Stimulated activated CD4-positive, alpha-beta T cell treated with anti-CD3 and anti-CD28 coated beads, Interleukin-4, amount 100 ng/mL, for 1 hour (primary cell): ENCODE results near the gene ACTA2.
"Not testable (repeated sequence)": the region's sequence is repeated elsewhere in the genome, so short reads cannot be mapped to it uniquely, and the experiment has no call there.

ENCODE experiments used
- DNase-seq: peaks from one replicate; pipeline ENCODE4 v3.0.0-alpha.2; 2020

The ACTA2 gene

DNA sequence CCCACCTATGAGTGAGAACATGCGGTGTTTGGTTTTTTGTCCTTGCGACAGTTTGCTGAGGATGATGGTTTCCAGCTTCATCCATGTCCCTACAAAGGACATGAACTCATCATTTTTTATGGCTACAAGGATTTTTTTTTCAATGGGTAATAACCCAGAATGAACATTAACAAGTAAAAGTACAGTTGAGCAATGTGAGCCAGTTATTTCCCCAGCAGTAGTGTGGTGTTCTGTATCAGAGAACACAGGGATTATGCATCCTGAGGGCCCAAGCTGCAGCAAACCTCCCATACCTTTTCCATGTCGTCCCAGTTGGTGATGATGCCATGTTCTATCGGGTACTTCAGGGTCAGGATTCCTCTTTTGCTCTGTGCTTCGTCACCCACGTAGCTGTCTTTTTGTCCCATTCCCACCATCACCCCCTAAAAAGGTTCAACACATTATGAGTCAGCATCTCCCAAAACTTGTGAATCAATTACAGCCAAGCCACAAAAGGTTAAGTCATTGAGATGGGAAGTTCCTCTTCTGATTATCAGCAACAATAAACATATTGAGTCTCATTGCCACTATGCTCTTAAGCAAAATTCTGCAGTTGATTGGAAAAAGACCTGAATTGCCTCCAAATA lies 5.5 kb downstream of the ACTA2 start:
- no peak for DNase-seq

- no peak for DNase-seq
These were observed 6.4 kb downstream of the ACTA2 start for GRCh38 chr10:88946200-88946599.

DNA sequence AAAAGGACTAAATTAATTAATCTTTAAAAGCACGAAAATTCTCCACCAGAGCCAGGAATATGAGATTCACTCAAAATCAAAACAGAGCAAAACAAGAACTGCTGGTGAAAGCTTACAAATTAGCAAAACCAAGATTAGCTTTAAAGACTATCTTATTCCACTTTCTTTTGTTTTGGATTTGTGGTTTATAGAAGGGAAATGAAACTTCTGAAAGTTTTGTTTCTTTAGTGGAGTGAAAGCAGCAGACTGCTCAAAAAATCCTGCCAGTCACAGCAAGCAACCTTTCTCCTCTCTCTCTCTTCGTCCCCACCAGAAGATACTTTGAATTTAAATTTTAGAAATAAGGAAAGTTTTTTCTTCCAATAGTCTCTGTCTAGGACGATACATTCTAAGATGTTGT lies 7.8 kb downstream of the ACTA2 start:
- no peak for DNase-seq

DNA sequence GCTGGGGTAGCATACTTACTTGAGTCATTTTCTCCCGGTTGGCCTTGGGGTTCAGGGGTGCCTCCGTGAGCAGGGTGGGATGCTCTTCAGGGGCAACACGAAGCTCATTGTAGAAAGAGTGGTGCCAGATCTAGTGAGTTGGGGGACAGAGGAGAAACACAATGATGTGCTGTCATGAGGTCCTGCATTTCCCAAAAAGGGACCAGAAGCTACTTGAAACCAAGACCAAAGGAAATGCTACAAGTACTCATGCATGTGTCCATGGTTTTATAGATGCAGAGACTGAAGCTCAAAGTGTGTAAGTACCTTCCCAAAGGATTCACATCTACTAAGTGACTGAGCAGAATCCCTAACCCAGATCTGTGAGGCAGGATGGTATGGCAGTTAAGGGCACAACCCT lies 8.8 kb downstream of the ACTA2 start:
- no peak for DNase-seq

- no peak for DNase-seq
These were observed 11.5 kb downstream of the ACTA2 start for GRCh38 chr10:88941026-88941425.

GRCh38 chr10:88938938-88939337 lies 13.6 kb downstream of the ACTA2 start:
- DNase-seq = no peak

GRCh38 chr10:88938039-88938438 lies 14.5 kb downstream of the ACTA2 start:
- no peak for DNase-seq

DNA sequence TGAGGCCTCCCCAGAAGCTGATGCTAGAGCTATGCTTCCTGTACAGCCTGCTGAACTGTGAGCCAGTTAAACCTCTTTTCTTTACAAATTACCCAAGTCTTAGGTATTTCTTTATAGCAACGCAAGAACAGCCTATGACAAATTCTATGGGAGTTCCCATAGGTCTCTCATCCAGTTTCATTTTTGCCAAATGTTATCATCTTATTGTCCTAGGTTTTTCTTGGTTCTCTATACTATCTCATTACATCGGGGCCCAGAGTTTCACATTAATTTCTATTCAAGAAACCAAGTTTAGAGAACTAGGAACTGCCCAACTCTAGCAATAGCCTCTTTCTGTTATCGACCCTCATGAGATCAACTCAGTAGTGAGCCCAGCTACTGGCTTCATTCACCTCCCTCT lies 15.9 kb downstream of the ACTA2 start:
- no peak for DNase-seq

- peak; percentile 72 for DNase-seq
These were observed 17.5 kb downstream of the ACTA2 start for GRCh38 chr10:88934900-88935672.

GRCh38 chr10:88933564-88933963 lies 19.0 kb downstream of the ACTA2 start:
- no peak for DNase-seq

GRCh38 chr10:88932539-88933256 lies 19.9 kb downstream of the ACTA2 start:
- DNase-seq = peak; percentile 19

DNA sequence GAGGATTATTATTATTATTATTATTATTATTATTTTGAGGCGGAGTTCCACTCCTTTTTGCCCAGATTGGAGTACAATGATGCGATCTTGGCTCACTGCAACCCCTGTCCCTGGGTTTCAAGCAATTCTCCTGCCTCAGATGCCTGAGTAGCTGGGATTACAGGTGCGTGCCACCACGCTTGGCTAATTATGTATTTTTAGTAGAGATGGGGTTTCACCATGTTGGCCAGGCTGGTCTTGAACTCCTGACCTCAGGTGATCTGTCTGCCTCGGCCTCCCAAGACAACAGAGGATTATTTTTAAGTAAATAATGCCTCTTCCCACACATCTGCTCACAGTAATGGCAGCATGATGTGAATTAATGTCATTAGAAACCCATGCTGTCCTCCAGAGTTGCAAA lies 20.5 kb downstream of the ACTA2 start:
- DNase-seq = not testable (repeated sequence)

DNA sequence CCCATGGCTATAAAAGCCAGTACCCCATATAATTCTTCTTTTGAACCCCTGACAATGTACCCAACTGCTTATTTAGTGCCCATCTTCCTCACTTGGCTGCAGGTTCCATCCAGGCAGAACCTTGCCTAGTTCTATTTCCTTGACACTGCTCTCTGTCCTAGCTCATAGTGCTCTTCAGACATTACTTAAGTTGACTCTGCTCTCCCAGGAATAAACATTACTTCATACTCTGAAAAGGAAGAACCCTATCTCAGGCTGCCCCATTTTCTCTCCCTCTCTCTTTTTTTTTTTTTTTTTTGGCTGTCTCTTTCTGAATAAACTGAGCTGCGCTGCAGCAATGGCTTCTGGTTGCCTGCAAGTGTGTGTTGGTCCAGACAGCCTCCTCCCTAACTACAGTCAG lies 21.0 kb downstream of the ACTA2 start:
- DNase-seq = no peak

DNA sequence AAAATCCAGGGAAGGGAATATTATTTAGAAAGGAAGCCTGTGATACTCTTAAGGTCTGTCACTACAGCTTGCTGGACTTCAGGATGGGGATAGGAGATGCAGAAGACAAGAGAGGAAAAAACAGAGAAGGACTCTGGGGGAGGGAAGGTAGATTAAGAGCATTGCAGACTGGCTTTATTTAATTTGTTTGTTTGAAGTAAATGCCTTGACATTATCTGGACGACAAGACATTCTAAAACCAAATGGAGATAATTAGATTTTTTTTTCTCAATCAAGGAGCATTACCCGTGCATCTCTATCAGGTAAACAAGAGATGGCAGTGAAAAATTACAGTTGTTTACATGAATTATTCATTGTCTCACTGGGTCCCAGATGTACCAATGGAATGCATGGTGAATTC lies 24.3 kb downstream of the ACTA2 start:
- no peak for DNase-seq

DNA sequence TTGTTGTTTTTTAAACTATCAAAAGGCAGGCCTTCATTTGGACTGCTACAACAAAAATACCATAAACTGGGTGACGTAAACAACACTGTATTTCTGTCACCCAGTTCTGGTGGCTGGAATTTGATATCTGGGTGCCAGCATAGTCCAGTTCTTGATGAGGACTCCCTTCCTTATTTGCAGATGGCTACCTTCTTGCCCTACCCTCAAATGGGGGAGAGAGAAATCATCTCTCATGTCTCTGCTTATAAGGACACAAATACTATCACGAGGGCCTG lies 25.2 kb downstream of the ACTA2 start:
- no peak for DNase-seq

DNA sequence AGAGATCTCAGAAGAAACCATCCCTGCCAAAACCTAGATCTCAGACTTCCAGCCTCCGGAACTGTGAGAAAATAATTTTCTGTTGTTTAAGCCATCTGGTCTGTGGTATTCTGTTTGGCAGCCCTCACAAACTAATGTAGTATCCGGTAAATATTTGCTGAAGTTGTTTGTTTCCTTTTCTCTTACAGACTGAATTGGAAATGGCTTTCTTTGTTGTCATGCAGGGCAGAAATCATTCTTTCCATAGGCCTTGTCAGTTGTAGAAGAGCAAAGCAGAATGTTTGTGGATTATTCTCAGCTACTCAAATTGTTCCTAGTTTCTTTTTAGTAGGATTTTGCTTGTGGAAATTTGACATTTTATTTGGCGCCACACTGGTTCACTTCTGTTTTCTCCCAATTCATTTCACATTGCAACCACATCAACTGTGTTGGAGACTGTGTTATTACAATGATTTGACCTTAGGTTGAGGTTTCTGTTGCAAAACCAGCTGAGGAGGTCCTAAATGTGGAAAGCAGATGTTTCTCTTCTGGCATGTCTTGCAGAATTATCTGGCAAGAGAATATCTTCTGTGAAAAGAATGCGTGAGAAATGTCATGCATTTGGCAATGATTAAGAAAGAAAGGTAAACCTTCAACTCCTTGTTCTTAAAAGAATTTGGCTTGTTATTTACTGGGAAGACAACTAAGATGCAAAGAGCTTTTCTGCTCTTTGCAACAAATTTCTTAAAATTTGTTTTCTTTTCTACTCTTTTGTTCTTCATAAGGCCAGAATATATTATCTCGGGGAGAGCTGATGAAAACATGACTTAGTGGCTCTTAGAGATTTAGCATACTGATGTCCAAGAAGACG lies 25.8 kb downstream of the ACTA2 start:
- no peak for DNase-seq

DNA sequence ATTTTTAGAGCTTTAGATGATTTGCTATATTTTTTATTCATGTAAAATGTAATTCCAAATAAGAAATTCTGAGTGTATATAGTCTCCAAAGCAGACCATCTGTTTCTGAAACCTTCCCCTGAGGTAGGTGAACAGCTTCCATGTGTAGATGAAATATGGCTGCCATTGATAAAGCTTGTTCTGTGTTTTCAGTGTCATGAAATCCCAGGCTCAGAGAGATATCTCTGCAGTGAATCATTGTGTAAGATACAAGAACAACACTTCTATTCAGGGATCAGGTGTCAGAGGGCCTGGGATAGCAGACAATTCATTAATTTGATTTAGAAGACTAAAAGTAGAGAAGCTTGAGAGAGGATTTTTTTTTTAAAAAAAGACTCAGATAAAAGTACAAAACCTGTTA lies 29.1 kb downstream of the ACTA2 start:
- DNase-seq = no peak

- no peak for DNase-seq
These were observed 30.5 kb downstream of the ACTA2 start for GRCh38 chr10:88922041-88922440.

GRCh38 chr10:88920986-88921593 lies 31.5 kb downstream of the ACTA2 start:
- DNase-seq = no peak

- DNase-seq = no peak
These were observed 32.4 kb downstream of the ACTA2 start for GRCh38 chr10:88920198-88920597.

DNA sequence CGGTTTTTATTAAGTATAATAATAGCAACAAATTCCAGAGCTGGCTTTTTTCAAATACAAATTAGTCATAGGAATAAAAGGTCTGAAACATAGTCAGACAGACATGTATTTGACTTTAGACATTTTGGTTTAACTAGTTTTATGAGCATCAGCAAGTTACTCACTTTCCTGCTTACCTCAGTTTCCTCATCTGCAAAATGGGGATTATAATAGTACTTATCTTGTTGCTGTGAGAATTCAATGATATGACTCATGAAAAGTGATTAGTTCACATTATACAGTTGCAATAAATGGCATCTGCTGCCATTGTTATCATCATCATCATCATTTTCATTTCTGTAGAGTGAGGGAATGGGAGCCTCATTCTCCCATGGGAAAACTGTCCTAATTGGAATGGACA lies 33.5 kb downstream of the ACTA2 start:
- no peak for DNase-seq

GRCh38 chr10:88918191-88918905 lies 34.2 kb downstream of the ACTA2 start:
- DNase-seq = no peak
